WERI-Rb-1 (cell line): ENCODE results near the gene SLIT3.

Experiments
- DNase-seq: peaks from one replicate; pipeline ENCODE4 v3.0.0-alpha.2; 2020
- H3K27ac ChIP-seq: fragments of 250-450 bp; sonication (Bioruptor Pico); 2 replicates; pipeline ENCODE4 v1.5.1; 2020; ENCODE audit warnings: mild to moderate bottlenecking, moderate library complexity
- H3K27me3 ChIP-seq: fragments of 250-450 bp; sonication (Bioruptor Pico); 2 replicates; pipeline ENCODE4 v1.5.1; 2021; ENCODE audit warnings: mild to moderate bottlenecking, low read depth, moderate library complexity; ENCODE audit not compliant: insufficient read depth, severe bottlenecking
- H3K36me3 ChIP-seq: fragments of 250-450 bp; sonication (Bioruptor Pico); 2 replicates; pipeline ENCODE4 v1.5.1; 2020; ENCODE audit warnings: mild to moderate bottlenecking, moderate library complexity
- H3K4me3 ChIP-seq: 2 replicates; pipeline ENCODE4 v1.5.1; 2011; ENCODE audit warnings: low read depth, mild to moderate bottlenecking, control low read depth, low read length
- H3K9me3 ChIP-seq: fragments of 250-450 bp; sonication (Bioruptor Pico); 2 replicates; pipeline ENCODE4 v1.5.1; 2021; ENCODE audit warnings: mild to moderate bottlenecking, moderate library complexity; ENCODE audit not compliant: severe bottlenecking
- TF ChIP-seq, protein P1 (sequence below): IDR thresholded peaks from 2 replicates; pipeline ENCODE4 v1.5.1; 2011; ENCODE audit warnings: low read depth, mild to moderate bottlenecking, control low read depth, inconsistent platforms, low read length

Gene SLIT3

DNA sequence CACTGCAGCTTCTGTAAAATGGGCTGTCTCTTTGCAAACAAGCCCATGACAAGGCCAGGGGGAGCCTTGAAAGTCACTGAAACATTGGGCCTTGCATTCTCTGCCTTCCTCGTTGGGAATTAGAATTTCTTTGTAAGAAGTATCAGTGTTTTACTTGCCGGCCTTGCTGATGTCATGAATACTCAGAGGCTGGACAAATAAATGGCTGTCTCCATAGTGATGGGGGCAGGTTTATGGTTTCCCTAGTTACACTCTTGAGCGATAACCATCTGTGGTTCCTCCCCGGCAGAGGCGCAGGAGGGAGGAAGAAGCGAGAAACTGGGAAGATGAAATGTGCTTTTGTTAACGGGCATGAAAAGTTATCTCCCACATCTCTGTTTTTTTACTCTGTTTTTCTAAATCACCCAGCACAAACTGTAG lies 449.0 kb downstream of the SLIT3 start:
- peaks cover 97% of the 10 kb centered on the region for H3K27me3 ChIP-seq
- H3K9me3 ChIP-seq = no peaks in the 10 kb centered on the region
- H3K4me3 ChIP-seq = no peak overlapping the region
- TF ChIP-seq, protein P1, sequence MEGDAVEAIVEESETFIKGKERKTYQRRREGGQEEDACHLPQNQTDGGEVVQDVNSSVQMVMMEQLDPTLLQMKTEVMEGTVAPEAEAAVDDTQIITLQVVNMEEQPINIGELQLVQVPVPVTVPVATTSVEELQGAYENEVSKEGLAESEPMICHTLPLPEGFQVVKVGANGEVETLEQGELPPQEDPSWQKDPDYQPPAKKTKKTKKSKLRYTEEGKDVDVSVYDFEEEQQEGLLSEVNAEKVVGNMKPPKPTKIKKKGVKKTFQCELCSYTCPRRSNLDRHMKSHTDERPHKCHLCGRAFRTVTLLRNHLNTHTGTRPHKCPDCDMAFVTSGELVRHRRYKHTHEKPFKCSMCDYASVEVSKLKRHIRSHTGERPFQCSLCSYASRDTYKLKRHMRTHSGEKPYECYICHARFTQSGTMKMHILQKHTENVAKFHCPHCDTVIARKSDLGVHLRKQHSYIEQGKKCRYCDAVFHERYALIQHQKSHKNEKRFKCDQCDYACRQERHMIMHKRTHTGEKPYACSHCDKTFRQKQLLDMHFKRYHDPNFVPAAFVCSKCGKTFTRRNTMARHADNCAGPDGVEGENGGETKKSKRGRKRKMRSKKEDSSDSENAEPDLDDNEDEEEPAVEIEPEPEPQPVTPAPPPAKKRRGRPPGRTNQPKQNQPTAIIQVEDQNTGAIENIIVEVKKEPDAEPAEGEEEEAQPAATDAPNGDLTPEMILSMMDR = no peak
- H3K27ac ChIP-seq = no peak overlapping the region
- H3K36me3 ChIP-seq = no peaks in the 10 kb centered on the region
- DNase-seq = no peak

DNA sequence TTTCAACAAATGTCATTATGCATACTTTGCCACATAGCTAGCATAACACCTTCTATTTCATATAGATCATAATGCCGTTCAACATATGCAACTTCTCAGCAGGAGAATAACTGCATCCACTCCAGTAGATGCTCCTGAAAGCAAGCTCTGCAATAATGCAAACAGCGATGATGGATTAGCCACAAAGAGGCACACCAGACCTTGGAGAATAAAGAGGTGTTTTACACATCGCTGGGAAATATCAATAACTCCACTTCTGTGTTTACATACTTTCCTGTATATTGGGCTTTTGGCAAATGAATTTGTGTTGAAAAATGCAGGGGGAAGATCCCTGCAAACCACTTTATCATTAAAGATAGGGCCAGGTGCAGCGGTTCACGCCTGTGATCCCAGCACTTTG lies 450.3 kb downstream of the SLIT3 start:
- Histone ChIP-seq H3K27me3 (peaks cover 97% of the 10 kb centered on the region), H3K9me3 (no peaks in the 10 kb centered on the region), H3K27ac (no peak overlapping the region), H3K36me3 (no peaks in the 10 kb centered on the region), H3K4me3 (no peak overlapping the region)
- TF ChIP-seq, protein P1 = no peak
- no peak for DNase-seq

DNA sequence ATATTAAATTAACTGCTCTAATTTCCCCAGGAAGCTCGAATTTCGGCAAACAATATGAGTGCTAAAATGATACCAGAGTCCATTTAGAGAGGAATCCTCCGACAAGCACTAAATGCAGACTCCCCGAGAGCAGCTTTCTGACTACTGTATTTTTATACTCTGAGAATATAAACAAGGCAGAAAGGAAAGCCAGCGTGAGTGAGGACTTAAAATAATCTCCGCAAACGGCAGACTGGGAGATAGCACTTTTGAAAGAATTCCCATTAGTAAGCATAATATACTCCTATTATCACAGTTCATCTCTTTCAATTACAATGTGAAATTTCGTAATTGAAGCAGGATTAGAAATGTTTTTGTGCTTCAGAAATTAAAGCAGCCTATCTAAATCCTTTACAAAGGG lies 452.4 kb downstream of the SLIT3 start:
- H3K27me3 ChIP-seq = peaks cover 94% of the 10 kb centered on the region
- H3K36me3 ChIP-seq = no peaks in the 10 kb centered on the region
- TF ChIP-seq, protein P1 = no peak
- H3K9me3 ChIP-seq = no peaks in the 10 kb centered on the region
- no peak for DNase-seq
- H3K4me3 ChIP-seq = no peak overlapping the region
- H3K27ac ChIP-seq = no peak overlapping the region

DNA sequence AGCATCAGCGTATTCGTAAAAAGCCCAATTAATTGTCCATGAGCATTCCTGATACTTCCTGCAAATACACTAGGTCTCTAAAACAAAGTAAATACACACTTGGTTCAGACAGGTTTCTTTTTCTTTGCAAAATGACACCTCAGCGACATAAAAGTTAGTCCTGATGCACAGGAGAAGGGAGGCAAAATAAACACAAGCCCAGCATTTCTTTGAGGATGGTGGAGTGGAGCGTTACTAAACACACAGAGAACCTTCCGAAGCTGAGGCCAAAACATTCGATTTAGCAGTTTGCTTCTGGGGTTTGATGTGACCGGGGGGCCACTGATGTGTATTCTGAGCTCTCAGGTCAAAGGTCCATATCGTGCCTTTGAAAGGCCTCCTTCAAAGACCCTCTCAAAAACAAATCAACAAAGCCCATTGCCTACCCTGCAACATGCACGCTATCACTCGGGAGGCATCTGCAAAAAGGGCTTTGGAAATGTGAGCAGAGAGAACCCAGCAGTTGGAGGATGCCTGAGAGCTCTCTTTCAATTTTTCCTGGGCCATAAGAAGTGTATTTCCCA lies 453.3 kb downstream of the SLIT3 start:
- H3K9me3 ChIP-seq = no peaks in the 10 kb centered on the region
- TF ChIP-seq, protein P1 = no peak
- no peaks in the 10 kb centered on the region for H3K36me3 ChIP-seq
- H3K27me3 ChIP-seq = peaks cover 94% of the 10 kb centered on the region
- H3K27ac ChIP-seq = no peak overlapping the region
- H3K4me3 ChIP-seq = no peak overlapping the region
- no peak for DNase-seq

DNA sequence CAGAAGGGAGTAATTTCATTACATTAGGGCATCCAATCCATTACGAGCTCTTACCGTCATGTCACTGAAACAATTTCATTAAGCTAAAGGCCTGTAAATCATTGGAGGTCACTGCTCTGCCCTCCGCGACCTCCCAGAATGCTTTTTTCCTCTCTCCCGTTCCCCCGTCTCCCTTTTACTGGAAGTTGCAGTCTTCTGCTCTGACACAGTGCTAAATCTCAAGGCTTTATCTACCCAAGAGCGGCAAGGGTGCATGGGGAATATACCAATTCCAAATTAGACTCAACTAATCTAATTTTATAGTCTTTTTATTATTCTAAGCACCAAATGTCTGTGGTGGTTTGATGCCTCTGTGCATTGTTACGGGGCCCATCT lies 456.0 kb downstream of the SLIT3 start:
- DNase-seq = no peak
- Histone ChIP-seq H3K27me3 (peaks cover 95% of the 10 kb centered on the region), H3K4me3 (no peak overlapping the region; the same call in 1 of the 2 replicates), H3K9me3 (no peaks in the 10 kb centered on the region), H3K27ac (no peak overlapping the region), H3K36me3 (no peaks in the 10 kb centered on the region)
- TF ChIP-seq, protein P1 = no peak
